Type B pancreatic cell (in vitro differentiated cells): Measurements from ENCODE around the gene SKAP1. TPM values are rescaled to one million over a fixed set of nuclear protein-coding genes. Genes with fewer than 3 reads are reported as not detected.

Experiments used
- DNase-seq: peaks from one replicate; pipeline ENCODE4 v3.0.0; 2021; ENCODE audit warnings: mixed read lengths; ENCODE audit not compliant: unreplicated experiment; ENCODE audit errors: extremely low spot score
- H3K27ac Mint-ChIP-seq: 2 replicates; pipeline ENCODE4 v1.8.0; 2021; ENCODE audit warnings: mild to moderate bottlenecking, mixed read lengths
- H3K27me3 Mint-ChIP-seq: 2 replicates; pipeline ENCODE4 v1.8.0; 2021; ENCODE audit warnings: mixed read lengths
- H3K36me3 Mint-ChIP-seq: 2 replicates; pipeline ENCODE4 v1.8.0; 2021; ENCODE audit warnings: mixed read lengths
- H3K4me1 Mint-ChIP-seq: one replicate; pipeline ENCODE4 v1.8.0; 2021; ENCODE audit warnings: mixed read lengths; ENCODE audit not compliant: unreplicated experiment
- H3K4me3 Mint-ChIP-seq: 2 replicates; pipeline ENCODE4 v1.8.0; 2021; ENCODE audit warnings: mild to moderate bottlenecking, mixed read lengths
- H3K9me3 Mint-ChIP-seq: 2 replicates; pipeline ENCODE4 v1.8.0; 2021; ENCODE audit warnings: mixed read lengths
- CTCF ChIP-seq: fragments of 200-600 bp; sonication (generic); conservative IDR thresholded peaks from 2 replicates; pipeline ENCODE4 v1.5.0; 2021; ENCODE audit warnings: antibody characterized with exemption, mild to moderate bottlenecking
- total RNA-seq: library from RNA; stranded (reverse); gene quantifications from 2 replicates; pipeline ENCODE4 v1.2.1, GENCODE V29; 2021; ENCODE audit warnings: low replicate concordance

The SKAP1 gene
- total RNA-seq, 1 donor from 2014 or later: 0.43 TPM

GRCh38 chr17:48162306-48162934, 267.6 kb downstream of the SKAP1 start:
- no peak for DNase-seq
- H3K36me3 Mint-ChIP-seq: no peaks in the 10 kb centered on the region
- peaks cover 17% of the 10 kb centered on the region for H3K4me1 Mint-ChIP-seq
- no peak overlapping the region for H3K4me3 Mint-ChIP-seq
- TF ChIP-seq CTCF: no peak
- H3K9me3 Mint-ChIP-seq: no peaks in the 10 kb centered on the region
- no peak overlapping the region for H3K27ac Mint-ChIP-seq
- peaks cover 33% of the 10 kb centered on the region for H3K27me3 Mint-ChIP-seq

DNA sequence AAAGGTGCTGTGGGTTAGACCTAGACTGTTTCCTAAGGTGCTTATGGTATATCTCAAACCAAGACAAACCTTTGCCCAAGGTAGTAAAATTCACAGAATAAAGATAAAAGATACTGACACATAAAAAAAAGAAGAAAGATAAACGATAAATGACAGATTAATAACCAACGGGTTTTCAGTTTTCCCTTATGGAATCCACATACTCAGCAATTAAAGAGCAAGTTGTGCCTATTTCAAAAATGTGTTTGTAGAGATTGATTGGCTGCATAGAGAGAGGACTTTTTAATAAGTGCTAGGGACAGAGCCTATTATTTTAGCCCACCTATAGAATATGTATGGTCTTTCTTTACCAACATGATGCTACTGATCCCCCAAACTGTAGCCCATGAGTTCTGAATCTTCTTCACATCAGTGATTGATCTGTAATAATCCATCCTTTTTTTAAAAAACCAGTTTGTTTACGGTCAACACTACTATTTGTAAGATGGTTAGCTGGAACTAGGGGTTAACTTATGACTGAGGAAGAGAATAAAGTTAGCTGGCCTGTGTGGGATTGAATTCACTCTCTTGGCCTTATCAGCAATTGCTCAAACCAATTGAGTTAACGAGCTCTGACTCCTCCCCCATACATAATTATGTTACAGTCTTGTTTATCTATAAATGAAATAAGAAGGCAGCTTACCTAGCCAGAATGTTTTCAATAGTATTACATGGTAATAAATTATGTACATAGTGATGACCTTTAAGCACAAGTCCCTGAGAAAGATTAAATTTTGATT, 268.7 kb downstream of the SKAP1 start:
- Mint-ChIP-seq H3K27me3 (peaks cover 32% of the 10 kb centered on the region), H3K36me3 (no peaks in the 10 kb centered on the region), H3K27ac (no peak overlapping the region), H3K9me3 (no peaks in the 10 kb centered on the region), H3K4me1 (peaks cover 22% of the 10 kb centered on the region), H3K4me3 (no peak overlapping the region)
- DNase-seq: no peak
- TF ChIP-seq CTCF: no peak

- H3K27ac Mint-ChIP-seq: peak overlapping the region; percentile 21
- H3K36me3 Mint-ChIP-seq: no peaks in the 10 kb centered on the region
- H3K27me3 Mint-ChIP-seq: peaks cover 33% of the 10 kb centered on the region
- no peaks in the 10 kb centered on the region for H3K9me3 Mint-ChIP-seq
- no peak for TF ChIP-seq CTCF
- H3K4me3 Mint-ChIP-seq: no peak overlapping the region
- DNase-seq: no peak
- H3K4me1 Mint-ChIP-seq: peaks cover 27% of the 10 kb centered on the region
Observed at GRCh38 chr17:48160177-48161081, 269.6 kb downstream of the SKAP1 start.

- no peak overlapping the region for H3K27ac Mint-ChIP-seq
- no peak for DNase-seq
- peaks cover 29% of the 10 kb centered on the region for H3K27me3 Mint-ChIP-seq
- no peak for TF ChIP-seq CTCF
- H3K4me3 Mint-ChIP-seq: no peak overlapping the region
- H3K9me3 Mint-ChIP-seq: no peaks in the 10 kb centered on the region
- peaks cover 29% of the 10 kb centered on the region for H3K4me1 Mint-ChIP-seq
- H3K36me3 Mint-ChIP-seq: no peaks in the 10 kb centered on the region
Observed at GRCh38 chr17:48159232-48159631, 270.8 kb downstream of the SKAP1 start.

- no peak overlapping the region for H3K27ac Mint-ChIP-seq
Observed at GRCh38 chr17:48155889-48156611, 274.0 kb downstream of the SKAP1 start.

More at GRCh38 chr17:48155889-48156611, 274.0 kb downstream of the SKAP1 start:
- no peak for DNase-seq
- Mint-ChIP-seq H3K4me3 (no peak overlapping the region), H3K4me1 (peaks cover 26% of the 10 kb centered on the region), H3K9me3 (no peaks in the 10 kb centered on the region), H3K36me3 (no peaks in the 10 kb centered on the region), H3K27me3 (peaks cover 49% of the 10 kb centered on the region)
- no peak for TF ChIP-seq CTCF
